ENCODE data around the gene NR2C2. TPM values are rescaled to one million over a fixed set of nuclear protein-coding genes. Genes with fewer than 3 reads are reported as not detected.

NR2C2 gene
- total and polyA plus RNA-seq, 4 donors = 3.3 to 21.8 (median 14.5) TPM

- Histone ChIP-seq H3K36me3 (ENCODE audit: control insufficient read depth in 4 of 4, insufficient read depth in 3 of 4, low read depth in 1 of 4, low read length in 3 of 4) (no peaks in the 10 kb centered on the region), H3K4me1 (ENCODE audit: control insufficient read depth in 4 of 4, insufficient read depth in 4 of 4, low read length in 3 of 4) (peaks cover 0 to 5% (median 1%) of the 10 kb centered on the region in 4 donors), H3K27me3 (ENCODE audit: control insufficient read depth in 4 of 4, insufficient read depth in 4 of 4, low read length in 3 of 4) (no peaks in the 10 kb centered on the region), H3K27ac (ENCODE audit: low read depth in 1 of 2, low read length in 2 of 2) (no peak overlapping the region), H3K9me3 (ENCODE audit: control insufficient read depth in 4 of 4, low read length in 3 of 4) (no peaks in the 10 kb centered on the region), H3K4me3 (ENCODE audit: low read depth in 1 of 3, low read length in 3 of 3) (no peak overlapping the region), H3K9ac (ENCODE audit: low read depth in 1 of 2, low read length in 2 of 2) (no peak overlapping the region)
- WGBS = 96% methylated on average over 5 of the region's 5 CpGs
- no peak for DNase-seq (ENCODE audit: low spot score)
- TF ChIP-seq REST (IDR thresholded peaks at IDR 0.05) = no peak
Observed at GRCh38 chr3:14920536-14920935, 26.8 kb upstream of the NR2C2 start.

- H3K27ac ChIP-seq (ENCODE audit: low read depth in 1 of 2, low read length in 2 of 2) = no peak overlapping the region
- TF ChIP-seq RXRA (IDR thresholded peaks at IDR 0.05) (peak in 1 of 2 donors; percentile 15), ATF3 (IDR thresholded peaks at IDR 0.05) (no peak), NR2F2 (IDR thresholded peaks at IDR 0.05) (no peak), MAX (IDR thresholded peaks at IDR 0.05) (no peak), FOXA1 (IDR thresholded peaks at IDR 0.05) (no peak), RAD21 (IDR thresholded peaks at IDR 0.05) (peak; percentile 100), HNF4A (conservative IDR thresholded peaks at IDR 0.05) (no peak), YY1 (IDR thresholded peaks at IDR 0.05) (no peak), SP1 (IDR thresholded peaks at IDR 0.05) (no peak), CTCF (IDR thresholded peaks at IDR 0.05; ENCODE audit: low read depth, low read length, missing input control) (peak; percentile 99), JUND (IDR thresholded peaks at IDR 0.05) (no peak), HNF4G (IDR thresholded peaks at IDR 0.05) (no peak), REST (IDR thresholded peaks at IDR 0.05) (no peak), TAF1 (conservative IDR thresholded peaks at IDR 0.05) (no peak), EGR1 (IDR thresholded peaks at IDR 0.05; ENCODE audit: low read depth in 2 of 2) (no peak), GABPA (IDR thresholded peaks at IDR 0.05 in 1 of 2, conservative IDR thresholded peaks at IDR 0.05 in 1 of 2) (no peak), FOXA2 (IDR thresholded peaks at IDR 0.05) (no peak), ZBTB33 (IDR thresholded peaks at IDR 0.05) (no peak)
- 24% methylated on average over 10 of the region's 10 CpGs for WGBS
Observed at GRCh38 chr3:14921034-14921616, 26.3 kb upstream of the NR2C2 start.

More at GRCh38 chr3:14921034-14921616, 26.3 kb upstream of the NR2C2 start:
- H3K9ac ChIP-seq (ENCODE audit: low read depth in 1 of 2, low read length in 2 of 2) = no peak overlapping the region
- H3K36me3 ChIP-seq (ENCODE audit: control insufficient read depth in 4 of 4, insufficient read depth in 3 of 4, low read depth in 1 of 4, low read length in 3 of 4) = no peaks in the 10 kb centered on the region
- peak; percentile 89 for DNase-seq (ENCODE audit: low spot score)
- H3K27me3 ChIP-seq (ENCODE audit: control insufficient read depth in 4 of 4, insufficient read depth in 4 of 4, low read length in 3 of 4) = no peaks in the 10 kb centered on the region
- H3K4me3 ChIP-seq (ENCODE audit: low read depth in 1 of 3, low read length in 3 of 3) = no peak overlapping the region
- no peaks in the 10 kb centered on the region for H3K9me3 ChIP-seq (ENCODE audit: control insufficient read depth in 4 of 4, low read length in 3 of 4)
- no peaks in the 10 kb centered on the region for H3K4me1 ChIP-seq (ENCODE audit: control insufficient read depth in 4 of 4, insufficient read depth in 4 of 4, low read length in 3 of 4)
